ENCODE data around the gene DUOX1. TPM values are rescaled to one million over a fixed set of nuclear protein-coding genes. Genes with fewer than 3 reads are reported as not detected.
A peak's percentile ranks its signal among the peaks of the same experiment; 100 is the strongest.
"Not testable (repeated sequence)": the region's sequence is repeated elsewhere in the genome, so short reads cannot be mapped to it uniquely, and the experiment has no call there.

DUOX1 gene
- total and polyA plus RNA-seq, 2 donors (not counting 1 experiment from before 2014, with no cell fraction given) = 0.27 TPM; not detected in 1

DNA sequence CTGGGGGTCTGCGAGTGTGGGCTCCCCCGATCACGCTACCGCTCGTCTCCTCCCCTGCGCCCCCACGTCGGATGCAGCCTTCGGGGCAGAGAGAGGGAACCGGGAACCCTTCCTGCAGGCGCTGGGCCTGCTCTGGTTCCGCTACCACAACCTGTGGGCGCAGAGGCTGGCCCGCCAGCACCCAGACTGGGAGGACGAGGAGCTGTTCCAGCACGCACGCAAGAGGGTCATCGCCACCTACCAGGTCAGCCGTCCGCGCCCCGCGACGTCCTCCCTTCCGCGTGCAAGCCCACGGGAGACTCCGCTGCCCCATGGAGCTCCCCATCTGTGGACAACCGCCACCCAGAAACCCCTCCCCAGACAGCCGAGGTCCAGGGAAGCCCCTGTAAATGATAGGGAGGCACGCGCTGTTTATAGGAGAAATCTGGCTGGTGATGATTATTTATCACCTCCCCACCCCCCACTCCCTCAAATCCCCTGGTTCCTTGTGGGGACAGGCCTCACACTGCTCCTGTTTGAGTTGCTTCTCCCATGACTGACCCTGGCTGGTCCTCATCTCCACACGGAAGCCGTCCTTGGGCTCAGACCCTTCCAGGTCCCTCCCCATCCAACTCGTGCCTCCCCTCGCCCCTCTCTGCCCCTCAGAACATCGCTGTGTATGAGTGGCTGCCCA lies 6.0 kb downstream of the DUOX1 start:
- H3K9ac ChIP-seq (ENCODE audit: low read length); ATAC-seq (ENCODE audit: low read depth); intact Hi-C loops (cut with micrococcal nuclease); H3K4me3 ChIP-seq (ENCODE audit: control extremely low read depth in 1 of 5, extremely low read depth in 1 of 5, insufficient read depth in 1 of 5, low read depth in 2 of 5, low read length in 4 of 5); H4K20me1 ChIP-seq (ENCODE audit: control insufficient read depth, insufficient read depth, low read length, poor library complexity, severe bottlenecking); H3K9me3 ChIP-seq (ENCODE audit: control extremely low read depth in 1 of 3, control insufficient read depth in 2 of 3, insufficient read depth in 1 of 3, low read length in 2 of 3); H3K36me3 ChIP-seq (replicated peaks in 1 of 2; ENCODE audit: control extremely low read depth in 1 of 2, control insufficient read depth in 1 of 2, extremely low read depth in 1 of 2, insufficient read depth in 2 of 2, low read length in 1 of 2); H3K27ac ChIP-seq (ENCODE audit: low read length in 2 of 2); H3K9me3 Mint-ChIP-seq (ENCODE audit: insufficient read depth); H3K27ac Mint-ChIP-seq; H3K79me2 ChIP-seq (ENCODE audit: control insufficient read depth, insufficient read depth, low read length); POLR2A ChIA-PET; DNase-seq: not testable (repeated sequence)
- peaks cover 56% of the 10 kb centered on the region for H3K27me3 Mint-ChIP-seq
- peak overlapping the region; percentile 38 for H2AFZ ChIP-seq (ENCODE audit: insufficient read depth, low read depth, low read length, poor library complexity, severe bottlenecking)
- H3K27me3 ChIP-seq (replicated peaks in 1 of 4; ENCODE audit: control extremely low read depth in 1 of 4, control insufficient read depth in 3 of 4, insufficient read depth in 4 of 4, low read length in 3 of 4) = peaks cover 0 to 52% (median 23%) of the 10 kb centered on the region in 4 experiments
- H3K4me3 Mint-ChIP-seq = peak overlapping the region; percentile 63
- H3K4me1 Mint-ChIP-seq = peaks cover 13% of the 10 kb centered on the region
- CTCF ChIA-PET = interaction anchor here (1.1 to 1.6 kb wide), 3 partner anchors 10 to 282 kb away, joined by 3 to 12 read pairs (median 9); no protein-coding TSS in a partner anchor
- 19% methylated on average over 2 of the region's 37 CpGs for WGBS (ENCODE audit: insufficient coverage)
- H3K4me1 ChIP-seq (ENCODE audit: control insufficient read depth in 2 of 2, insufficient read depth in 2 of 2, low read length in 2 of 2) = peaks cover 12 to 15% of the 10 kb centered on the region in 2 donors
- peak overlapping the region; percentile 68 for H3K4me2 ChIP-seq (replicated peaks; ENCODE audit: low read depth, low read length, poor library complexity, severe bottlenecking)

DNA sequence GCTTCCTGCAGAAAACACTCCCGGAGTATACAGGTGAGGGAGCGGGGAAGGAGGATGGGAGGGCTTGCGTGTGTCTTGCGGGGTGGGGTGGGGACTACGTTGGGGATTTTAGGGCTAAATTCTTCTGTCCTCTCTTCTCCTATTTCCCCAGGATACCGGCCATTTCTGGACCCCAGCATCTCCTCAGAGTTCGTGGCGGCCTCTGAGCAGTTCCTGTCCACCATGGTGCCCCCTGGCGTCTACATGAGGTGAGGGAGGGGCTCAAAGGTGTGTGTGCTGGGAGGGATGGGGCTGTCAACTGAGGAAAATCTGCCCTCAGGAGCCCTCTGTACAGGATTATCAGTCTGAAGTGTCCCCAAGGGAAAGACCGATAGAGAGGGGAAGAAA lies 6.6 kb downstream of the DUOX1 start:
- Mint-ChIP-seq H3K4me3 (peak overlapping the region; percentile 63), H3K4me1 (peaks cover 13% of the 10 kb centered on the region), H3K9me3 (ENCODE audit: insufficient read depth) (no peaks in the 10 kb centered on the region), H3K27ac (no peak overlapping the region), H3K27me3 (peaks cover 52% of the 10 kb centered on the region)
- H3K4me1 ChIP-seq (ENCODE audit: control insufficient read depth in 2 of 2, insufficient read depth in 2 of 2, low read length in 2 of 2) = peaks cover 12 to 15% of the 10 kb centered on the region in 2 donors
- no peaks in the 10 kb centered on the region for H3K79me2 ChIP-seq (ENCODE audit: control insufficient read depth, insufficient read depth, low read length)
- ChIA-PET CTCF (no interaction called here), POLR2A (no interaction called here)
- ATAC-seq (ENCODE audit: low read depth) (peak; percentile 48), DNase-seq (peak; percentile 43)
- no peak overlapping the region for H3K9ac ChIP-seq (ENCODE audit: low read length)
- H4K20me1 ChIP-seq (ENCODE audit: control insufficient read depth, insufficient read depth, low read length, poor library complexity, severe bottlenecking) = no peaks in the 10 kb centered on the region
- H3K27me3 ChIP-seq (replicated peaks in 1 of 4; ENCODE audit: control extremely low read depth in 1 of 4, control insufficient read depth in 3 of 4, insufficient read depth in 4 of 4, low read length in 3 of 4) = peaks cover 0 to 49% (median 22%) of the 10 kb centered on the region in 4 experiments
- intact Hi-C loops (cut with micrococcal nuclease) = no loop called here
- WGBS (ENCODE audit: insufficient coverage) = 0% methylated on average over 1 of the region's 10 CpGs
- no peak overlapping the region for H3K4me3 ChIP-seq (ENCODE audit: control extremely low read depth in 1 of 5, extremely low read depth in 1 of 5, insufficient read depth in 1 of 5, low read depth in 2 of 5, low read length in 4 of 5)
- peak overlapping the region; percentile 38 for H3K4me2 ChIP-seq (replicated peaks; ENCODE audit: low read depth, low read length, poor library complexity, severe bottlenecking)
- no peak overlapping the region for H3K27ac ChIP-seq (ENCODE audit: low read length in 2 of 2)
- H3K36me3 ChIP-seq (replicated peaks in 1 of 2; ENCODE audit: control extremely low read depth in 1 of 2, control insufficient read depth in 1 of 2, extremely low read depth in 1 of 2, insufficient read depth in 2 of 2, low read length in 1 of 2) = no peaks in the 10 kb centered on the region
- no peak for TF ChIP-seq EZH2 (IDR thresholded peaks at IDR 0.05; ENCODE audit: borderline replicate concordance, insufficient read depth, low read depth, low read length, poor library complexity, severe bottlenecking)
- TF ChIP-seq, protein P1, sequence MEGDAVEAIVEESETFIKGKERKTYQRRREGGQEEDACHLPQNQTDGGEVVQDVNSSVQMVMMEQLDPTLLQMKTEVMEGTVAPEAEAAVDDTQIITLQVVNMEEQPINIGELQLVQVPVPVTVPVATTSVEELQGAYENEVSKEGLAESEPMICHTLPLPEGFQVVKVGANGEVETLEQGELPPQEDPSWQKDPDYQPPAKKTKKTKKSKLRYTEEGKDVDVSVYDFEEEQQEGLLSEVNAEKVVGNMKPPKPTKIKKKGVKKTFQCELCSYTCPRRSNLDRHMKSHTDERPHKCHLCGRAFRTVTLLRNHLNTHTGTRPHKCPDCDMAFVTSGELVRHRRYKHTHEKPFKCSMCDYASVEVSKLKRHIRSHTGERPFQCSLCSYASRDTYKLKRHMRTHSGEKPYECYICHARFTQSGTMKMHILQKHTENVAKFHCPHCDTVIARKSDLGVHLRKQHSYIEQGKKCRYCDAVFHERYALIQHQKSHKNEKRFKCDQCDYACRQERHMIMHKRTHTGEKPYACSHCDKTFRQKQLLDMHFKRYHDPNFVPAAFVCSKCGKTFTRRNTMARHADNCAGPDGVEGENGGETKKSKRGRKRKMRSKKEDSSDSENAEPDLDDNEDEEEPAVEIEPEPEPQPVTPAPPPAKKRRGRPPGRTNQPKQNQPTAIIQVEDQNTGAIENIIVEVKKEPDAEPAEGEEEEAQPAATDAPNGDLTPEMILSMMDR (IDR thresholded peaks at IDR 0.05) = peak; percentile 27
- peak overlapping the region; percentile 17 for H2AFZ ChIP-seq (ENCODE audit: insufficient read depth, low read depth, low read length, poor library complexity, severe bottlenecking)
- H3K9me3 ChIP-seq (ENCODE audit: control extremely low read depth in 1 of 3, control insufficient read depth in 2 of 3, insufficient read depth in 1 of 3, low read length in 2 of 3) = peaks cover 0 to 6% (median 0%) of the 10 kb centered on the region in 3 donors
